Mucosa of stomach (tissue), 1 donor: ENCODE measurements around the gene CEP20.

Source experiments
- H3K27me3 ChIP-seq: one replicate; pipeline ENCODE4 v1.7.0; 2013; ENCODE audit warnings: mild to moderate bottlenecking, low read length; ENCODE audit not compliant: control insufficient read depth, insufficient read depth
- H3K36me3 ChIP-seq: one replicate; pipeline ENCODE4 v1.7.0; 2013; ENCODE audit warnings: low read length; ENCODE audit not compliant: control insufficient read depth, insufficient read depth
- H3K4me1 ChIP-seq: one replicate; pipeline ENCODE4 v1.7.0; 2013; ENCODE audit warnings: mild to moderate bottlenecking, low read length; ENCODE audit not compliant: control insufficient read depth, insufficient read depth
- H3K4me3 ChIP-seq: one replicate; pipeline ENCODE4 v1.7.0; 2013; ENCODE audit warnings: low read length
- H3K9ac ChIP-seq: one replicate; pipeline ENCODE4 v1.7.0; 2013; ENCODE audit warnings: mild to moderate bottlenecking, low read length, moderate library complexity
- H3K9me3 ChIP-seq: one replicate; pipeline ENCODE4 v1.7.0; 2013; ENCODE audit warnings: mild to moderate bottlenecking, low read length, moderate library complexity; ENCODE audit not compliant: control insufficient read depth
- donor health status: Pancreatic carcinoma.

CEP20 gene

DNA sequence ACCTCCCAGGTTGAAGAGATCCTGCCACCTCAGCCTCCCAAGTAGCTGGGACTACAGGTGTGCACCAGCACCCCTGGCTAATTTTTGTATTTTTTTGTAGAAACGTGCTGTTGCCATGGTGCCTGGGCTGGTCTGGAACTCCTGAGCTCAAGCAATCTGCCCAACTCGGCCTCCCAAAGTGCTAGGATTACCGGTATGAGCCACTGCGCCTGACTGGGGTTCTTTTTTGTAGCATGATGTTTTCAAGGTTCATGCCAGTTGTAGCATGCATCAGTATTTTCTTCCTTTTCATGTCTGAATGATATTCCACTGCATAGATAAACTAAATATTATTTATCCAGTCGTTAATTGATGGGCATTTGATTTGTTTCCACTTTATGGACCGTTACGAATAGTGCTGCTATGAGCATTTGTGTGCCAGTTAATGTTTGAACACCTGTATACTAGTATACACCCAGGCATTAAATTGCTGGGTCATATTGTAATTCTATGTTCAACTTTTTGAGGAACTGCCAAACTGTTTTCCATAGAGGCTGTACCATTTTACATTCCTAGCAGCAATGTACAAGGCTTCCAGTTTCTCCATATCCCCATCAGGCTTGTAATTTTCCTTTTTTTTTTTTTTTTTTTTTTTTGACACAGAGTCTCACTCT lies 24.8 kb upstream of the CEP20 start:
- Histone ChIP-seq H3K27me3 (no peaks in the 10 kb centered on the region), H3K4me1 (no peaks in the 10 kb centered on the region), H3K4me3 (no peak overlapping the region), H3K36me3 (no peaks in the 10 kb centered on the region), H3K9me3 (no peaks in the 10 kb centered on the region), H3K9ac (no peak overlapping the region)

DNA sequence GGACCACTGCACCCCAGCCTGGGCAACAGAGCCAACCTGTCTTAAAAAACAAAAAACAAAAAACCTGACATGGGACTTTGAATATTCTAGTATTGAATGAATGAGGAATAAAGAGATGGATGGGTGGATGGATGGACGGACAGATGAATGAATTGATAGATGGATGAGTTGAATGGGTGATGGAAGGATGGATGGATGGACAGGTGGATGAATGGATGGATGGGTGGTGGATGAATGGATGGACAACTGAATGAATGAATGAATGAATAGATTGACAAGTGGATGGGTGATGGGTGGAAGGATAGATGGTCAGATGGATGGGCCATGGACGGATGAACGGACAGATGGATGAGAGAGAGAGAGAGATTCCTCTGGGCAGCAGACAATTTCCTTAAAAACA lies 22.8 kb upstream of the CEP20 start:
- Histone ChIP-seq H3K9ac (no peak overlapping the region), H3K4me3 (no peak overlapping the region), H3K27me3 (no peaks in the 10 kb centered on the region), H3K4me1 (no peaks in the 10 kb centered on the region), H3K36me3 (no peaks in the 10 kb centered on the region), H3K9me3 (no peaks in the 10 kb centered on the region)

DNA sequence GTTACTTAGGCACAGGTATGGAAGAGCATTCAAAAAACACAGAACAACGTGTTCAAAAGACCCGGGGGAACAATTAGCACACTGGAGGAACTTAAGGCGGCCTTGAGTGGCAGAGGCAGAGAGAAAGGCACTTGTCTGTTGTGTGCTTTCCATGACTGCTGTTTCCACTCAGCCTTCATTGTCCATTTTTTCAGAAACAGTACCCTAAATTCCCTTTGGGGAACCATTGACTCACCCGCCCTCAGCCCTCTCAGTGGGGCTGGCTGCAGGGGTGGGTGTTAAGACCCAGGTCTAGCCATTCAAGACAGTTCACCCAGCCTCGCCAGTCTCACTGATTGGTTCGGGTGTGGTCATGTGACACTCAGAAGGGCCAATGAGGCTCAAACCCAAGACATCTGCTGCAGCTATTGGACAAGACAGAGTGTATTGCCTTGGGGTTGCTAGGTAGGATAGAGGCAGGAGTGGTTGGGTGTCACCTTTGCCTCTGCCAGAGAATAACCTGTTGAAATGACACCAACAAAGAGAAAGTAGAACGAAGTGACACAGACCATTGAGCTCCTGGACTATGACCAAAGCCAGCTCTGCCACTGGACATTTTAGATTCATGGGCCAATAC lies 19.6 kb upstream of the CEP20 start:
- no peaks in the 10 kb centered on the region for H3K36me3 ChIP-seq
- H3K4me3 ChIP-seq = no peak overlapping the region
- H3K4me1 ChIP-seq = no peaks in the 10 kb centered on the region
- H3K9me3 ChIP-seq = no peaks in the 10 kb centered on the region
- no peaks in the 10 kb centered on the region for H3K27me3 ChIP-seq
- H3K9ac ChIP-seq = no peak overlapping the region

DNA sequence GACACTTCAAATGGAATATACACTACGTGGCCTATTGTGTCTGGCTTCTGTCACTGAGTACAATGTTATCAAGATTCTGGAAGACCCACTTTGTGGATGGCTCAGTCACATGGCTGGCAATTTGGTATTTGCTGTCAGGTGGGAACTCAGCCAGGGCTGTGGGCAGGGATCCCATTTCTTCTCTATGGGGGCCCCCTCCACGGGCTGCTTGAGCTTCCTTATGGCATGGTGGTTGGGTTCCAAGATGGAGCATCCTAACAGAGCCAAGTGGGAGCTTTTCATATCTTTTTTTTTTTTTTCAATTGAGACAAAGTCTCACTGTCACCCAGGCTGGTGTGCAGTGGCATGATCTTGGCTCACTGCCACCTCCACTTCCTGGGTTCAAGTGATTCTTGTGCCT lies 18.0 kb upstream of the CEP20 start:
- Histone ChIP-seq H3K4me1 (no peaks in the 10 kb centered on the region), H3K27me3 (no peaks in the 10 kb centered on the region), H3K9me3 (no peaks in the 10 kb centered on the region), H3K9ac (no peak overlapping the region), H3K4me3 (no peak overlapping the region), H3K36me3 (no peaks in the 10 kb centered on the region)

DNA sequence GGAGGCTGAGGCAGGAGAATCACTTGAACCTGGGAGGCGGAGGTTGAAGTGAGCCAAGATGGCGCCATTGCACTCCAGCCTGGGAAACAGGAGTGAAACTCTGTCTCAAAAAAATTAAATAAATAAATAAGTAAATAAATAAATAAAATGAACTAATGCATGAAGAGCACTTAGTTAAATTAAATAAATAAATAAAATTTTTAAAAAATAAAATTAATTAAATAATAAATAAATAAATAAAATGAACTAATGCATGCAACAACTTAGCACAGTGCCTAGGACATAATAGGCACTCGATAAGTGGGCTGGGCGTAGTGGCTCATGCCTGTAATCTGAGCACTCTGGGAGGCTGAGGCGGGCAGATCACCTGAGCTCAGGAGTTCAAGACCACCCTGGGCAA lies 15.6 kb upstream of the CEP20 start:
- H3K9ac ChIP-seq = no peak overlapping the region
- no peaks in the 10 kb centered on the region for H3K36me3 ChIP-seq
- H3K27me3 ChIP-seq = no peaks in the 10 kb centered on the region
- no peaks in the 10 kb centered on the region for H3K9me3 ChIP-seq
- H3K4me1 ChIP-seq = peaks cover 12% of the 10 kb centered on the region
- H3K4me3 ChIP-seq = no peak overlapping the region

DNA sequence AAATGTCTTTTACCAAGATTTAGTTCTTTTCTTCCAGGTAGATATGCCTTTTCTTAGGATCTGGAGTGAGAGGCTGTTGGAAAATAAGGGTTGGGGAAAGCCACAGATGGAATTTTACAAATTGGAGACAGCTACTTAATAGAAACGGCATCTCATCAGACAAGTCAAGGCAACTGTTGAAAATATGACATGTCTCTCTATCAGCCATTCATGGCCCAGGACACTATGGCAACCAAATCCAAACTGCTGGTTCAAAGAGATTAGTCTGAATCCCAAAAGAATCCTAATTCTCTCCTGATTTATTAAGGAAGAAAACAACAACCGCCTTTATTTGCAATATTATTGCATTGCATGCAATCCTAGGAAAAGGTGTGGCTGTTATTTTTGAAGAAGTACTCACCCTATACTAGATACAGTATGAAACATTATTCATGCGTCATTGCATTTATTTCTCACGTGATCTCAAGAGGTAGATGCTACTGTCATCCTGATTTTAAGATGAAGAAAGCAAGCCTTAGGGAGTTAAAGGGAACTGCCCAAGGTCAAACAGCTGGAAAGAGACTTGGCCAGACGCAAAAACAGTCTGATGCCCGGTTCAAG lies 12.6 kb upstream of the CEP20 start:
- Histone ChIP-seq H3K27me3 (no peaks in the 10 kb centered on the region), H3K4me3 (no peak overlapping the region), H3K9ac (no peak overlapping the region), H3K4me1 (peaks cover 12% of the 10 kb centered on the region), H3K9me3 (no peaks in the 10 kb centered on the region), H3K36me3 (no peaks in the 10 kb centered on the region)

DNA sequence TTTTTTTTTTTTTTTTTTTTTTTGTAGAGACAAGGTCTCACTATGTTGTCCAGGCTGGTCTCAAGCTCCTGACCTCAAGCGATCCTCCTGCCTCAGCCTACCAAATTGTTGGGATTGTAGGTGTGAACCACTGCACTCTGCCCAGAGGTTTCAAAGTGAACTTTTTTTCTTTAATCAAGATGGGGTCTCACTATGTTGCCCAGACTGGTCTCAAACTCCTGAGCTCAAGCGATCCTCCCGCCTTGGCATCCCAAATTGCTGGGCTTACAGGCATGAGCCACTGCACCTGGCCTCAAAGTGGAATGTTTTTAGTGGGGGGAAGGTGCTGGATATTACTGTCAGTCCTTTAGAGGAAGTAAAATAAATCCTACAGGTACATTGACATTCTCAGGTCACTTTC lies 12.0 kb upstream of the CEP20 start:
- Histone ChIP-seq H3K27me3 (no peaks in the 10 kb centered on the region), H3K9ac (no peak overlapping the region), H3K4me3 (no peak overlapping the region), H3K9me3 (no peaks in the 10 kb centered on the region), H3K4me1 (peaks cover 12% of the 10 kb centered on the region), H3K36me3 (no peaks in the 10 kb centered on the region)

DNA sequence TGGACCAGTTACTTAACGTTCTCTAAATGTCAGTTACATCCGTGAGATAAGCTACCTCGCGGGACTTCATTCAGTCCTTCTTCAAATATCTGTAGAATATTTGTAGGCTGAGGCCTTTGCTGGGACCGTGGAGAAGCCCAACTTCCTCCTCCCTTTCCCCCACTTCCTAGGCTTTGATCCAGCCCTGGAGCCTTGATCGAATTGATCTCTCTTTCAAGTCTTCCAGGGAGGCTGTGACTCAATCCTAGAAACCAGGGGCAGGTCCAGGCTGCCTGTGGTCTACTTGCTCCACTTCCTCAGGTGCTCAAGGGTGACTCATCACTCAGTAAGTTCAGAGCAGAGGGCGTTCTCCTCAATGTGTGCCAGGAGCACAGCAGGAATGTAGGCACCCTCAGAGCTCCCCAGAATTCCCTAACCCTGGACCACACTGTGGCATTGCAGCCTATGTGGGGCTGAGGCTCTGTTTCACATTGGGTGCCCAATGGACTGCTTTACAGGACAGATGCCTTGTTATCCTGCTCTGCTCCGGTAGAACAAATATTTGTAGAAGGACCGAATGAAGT lies 11.2 kb upstream of the CEP20 start:
- Histone ChIP-seq H3K4me3 (no peak overlapping the region), H3K36me3 (no peaks in the 10 kb centered on the region), H3K9me3 (no peaks in the 10 kb centered on the region), H3K27me3 (no peaks in the 10 kb centered on the region), H3K4me1 (peaks cover 12% of the 10 kb centered on the region), H3K9ac (no peak overlapping the region)

DNA sequence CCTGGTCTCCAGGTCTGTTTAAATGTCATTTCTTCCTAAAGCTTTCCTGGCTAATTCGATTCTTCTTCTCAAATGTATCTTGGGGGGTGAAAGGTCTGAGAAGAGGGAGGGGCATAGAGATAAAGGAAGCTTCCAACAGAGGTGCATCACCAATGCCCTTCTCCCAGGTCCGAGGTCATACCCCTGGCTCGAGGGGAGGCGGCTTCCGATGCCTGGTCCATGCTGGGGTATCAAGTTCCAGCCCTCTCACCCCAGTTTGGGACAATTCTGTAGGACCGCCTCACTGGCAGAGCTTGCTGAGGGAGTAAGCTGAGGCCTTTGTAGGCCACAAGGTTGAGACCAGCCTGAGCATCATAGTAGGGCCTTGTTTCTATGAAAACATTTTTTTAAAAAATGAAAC lies 10.3 kb upstream of the CEP20 start:
- Histone ChIP-seq H3K4me3 (no peak overlapping the region), H3K36me3 (no peaks in the 10 kb centered on the region), H3K9ac (no peak overlapping the region), H3K4me1 (peaks cover 12% of the 10 kb centered on the region), H3K27me3 (no peaks in the 10 kb centered on the region), H3K9me3 (no peaks in the 10 kb centered on the region)

DNA sequence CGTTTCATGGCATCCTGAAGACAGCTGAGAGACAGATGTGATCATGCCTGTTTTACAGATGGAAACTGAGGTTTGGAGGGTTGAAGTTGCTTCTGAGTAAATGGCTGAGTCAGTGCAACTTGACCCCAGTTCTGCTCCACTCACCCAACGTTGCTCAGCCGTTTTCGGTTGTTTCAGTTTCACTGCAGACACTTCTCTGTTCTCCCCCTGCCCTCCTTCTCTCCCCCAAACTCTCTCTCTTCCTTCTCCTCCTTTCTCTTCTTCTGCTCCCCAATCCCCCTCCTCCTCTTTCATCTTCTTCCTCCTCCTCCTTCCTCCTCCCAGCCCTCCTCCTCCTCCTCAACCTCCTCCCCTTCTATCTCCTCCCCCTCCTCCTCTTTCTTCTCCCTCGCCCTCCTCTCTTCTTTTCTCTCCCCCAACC lies 9.4 kb upstream of the CEP20 start:
- H3K9me3 ChIP-seq = no peaks in the 10 kb centered on the region
- peaks cover 12% of the 10 kb centered on the region for H3K4me1 ChIP-seq
- H3K27me3 ChIP-seq = no peaks in the 10 kb centered on the region
- H3K4me3 ChIP-seq = no peak overlapping the region
- H3K36me3 ChIP-seq = no peaks in the 10 kb centered on the region
- H3K9ac ChIP-seq = no peak overlapping the region

DNA sequence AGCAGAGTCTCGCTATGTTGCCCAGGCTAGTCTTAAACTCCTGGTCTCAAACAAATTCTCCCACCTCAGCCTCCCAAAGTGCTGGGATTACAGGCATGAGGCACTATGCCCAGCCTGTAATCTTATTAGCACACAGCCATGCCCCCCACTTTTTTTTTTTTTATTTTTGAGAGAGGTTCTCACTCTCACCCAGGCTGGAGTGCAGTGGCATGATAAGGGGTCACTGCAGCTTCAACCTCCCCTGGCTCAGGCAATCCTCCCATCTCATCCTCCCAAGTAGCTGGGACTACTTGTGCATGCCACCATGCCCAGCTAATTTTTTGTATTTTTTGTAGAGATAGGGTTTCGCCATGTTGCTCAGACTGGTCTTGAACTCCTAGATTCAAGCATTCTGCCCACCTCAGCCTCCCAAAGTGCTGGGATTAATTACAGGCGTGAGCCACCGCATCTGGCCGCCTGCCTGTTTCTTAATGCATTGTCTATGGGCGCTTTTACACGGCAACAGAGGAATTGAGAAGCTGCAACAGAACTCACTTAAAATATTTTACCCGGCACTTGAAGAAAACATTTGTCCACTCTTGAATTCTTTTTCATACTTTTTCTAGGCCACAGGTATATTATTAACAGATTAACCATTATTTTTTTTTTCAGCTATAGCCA lies 8.8 kb upstream of the CEP20 start:
- no peak overlapping the region for H3K9ac ChIP-seq
- no peaks in the 10 kb centered on the region for H3K27me3 ChIP-seq
- H3K4me1 ChIP-seq = peaks cover 12% of the 10 kb centered on the region
- no peaks in the 10 kb centered on the region for H3K36me3 ChIP-seq
- no peaks in the 10 kb centered on the region for H3K9me3 ChIP-seq
- H3K4me3 ChIP-seq = no peak overlapping the region
